ENCODE data around the gene STK32A. TPM values are rescaled to one million over a fixed set of nuclear protein-coding genes. Genes with fewer than 3 reads are reported as not detected.

STK32A gene
- total and polyA plus RNA-seq, 2 donors (not counting 1 experiment from before 2014, with no cell fraction given): not detected

- Histone ChIP-seq H3K9ac (ENCODE audit: low read length) (no peak overlapping the region), H3K79me2 (ENCODE audit: control insufficient read depth, insufficient read depth, low read length) (no peaks in the 10 kb centered on the region), H3K36me3 (replicated peaks in 1 of 2; ENCODE audit: control extremely low read depth in 1 of 2, control insufficient read depth in 1 of 2, extremely low read depth in 1 of 2, insufficient read depth in 2 of 2, low read length in 1 of 2) (no peaks in the 10 kb centered on the region), H3K27me3 (replicated peaks in 1 of 4; ENCODE audit: control extremely low read depth in 1 of 4, control insufficient read depth in 3 of 4, insufficient read depth in 4 of 4, low read length in 3 of 4) (no peaks in the 10 kb centered on the region), H4K20me1 (ENCODE audit: control insufficient read depth, insufficient read depth, low read length, poor library complexity, severe bottlenecking) (no peaks in the 10 kb centered on the region), H3K4me2 (replicated peaks; ENCODE audit: low read depth, low read length, poor library complexity, severe bottlenecking) (no peak overlapping the region), H3K27ac (ENCODE audit: low read length in 2 of 2) (no peak overlapping the region), H3K4me1 (ENCODE audit: control insufficient read depth in 2 of 2, insufficient read depth in 2 of 2, low read length in 2 of 2) (no peaks in the 10 kb centered on the region), H3K9me3 (ENCODE audit: control extremely low read depth in 1 of 3, control insufficient read depth in 2 of 3, insufficient read depth in 1 of 3, low read length in 2 of 3) (no peaks in the 10 kb centered on the region), H2AFZ (ENCODE audit: insufficient read depth, low read depth, low read length, poor library complexity, severe bottlenecking) (no peak overlapping the region), H3K4me3 (ENCODE audit: control extremely low read depth in 1 of 5, extremely low read depth in 1 of 5, insufficient read depth in 1 of 5, low read depth in 2 of 5, low read length in 4 of 5) (no peak overlapping the region)
- DNase-seq (no peak), ATAC-seq (ENCODE audit: low read depth) (no peak)
- intact Hi-C loops (cut with micrococcal nuclease): no loop called here
- Mint-ChIP-seq H3K9me3 (ENCODE audit: insufficient read depth) (no peaks in the 10 kb centered on the region), H3K4me3 (no peak overlapping the region), H3K4me1 (no peaks in the 10 kb centered on the region), H3K27me3 (peaks cover 3% of the 10 kb centered on the region), H3K27ac (no peak overlapping the region)
- 72% methylated on average over 2 of the region's 8 CpGs for WGBS (ENCODE audit: insufficient coverage)
- ChIA-PET CTCF (no interaction called here), POLR2A (no interaction called here)
- TF ChIP-seq CTCF (IDR thresholded peaks at IDR 0.05) (no peak), EZH2 (IDR thresholded peaks at IDR 0.05; ENCODE audit: borderline replicate concordance, insufficient read depth, low read depth, low read length, poor library complexity, severe bottlenecking) (no peak)
Measured at GRCh38 chr5:147407094-147407681, 172.4 kb downstream of the STK32A start.

GRCh38 chr5:147408980-147409379 lies 174.2 kb downstream of the STK32A start:
- Mint-ChIP-seq H3K4me1 (no peaks in the 10 kb centered on the region), H3K4me3 (no peak overlapping the region), H3K27ac (no peak overlapping the region), H3K9me3 (ENCODE audit: insufficient read depth) (no peaks in the 10 kb centered on the region), H3K27me3 (peaks cover 3% of the 10 kb centered on the region)
- ChIA-PET CTCF (no interaction called here), POLR2A (no interaction called here)
- no peaks in the 10 kb centered on the region for H4K20me1 ChIP-seq (ENCODE audit: control insufficient read depth, insufficient read depth, low read length, poor library complexity, severe bottlenecking)
- no CpG with 5 or more reads among the region's 2 CpGs for WGBS (ENCODE audit: insufficient coverage)
- no peaks in the 10 kb centered on the region for H3K4me1 ChIP-seq (ENCODE audit: control insufficient read depth in 2 of 2, insufficient read depth in 2 of 2, low read length in 2 of 2)
- H3K79me2 ChIP-seq (ENCODE audit: control insufficient read depth, insufficient read depth, low read length): no peaks in the 10 kb centered on the region
- DNase-seq: no peak
- intact Hi-C loops (cut with micrococcal nuclease): no loop called here
- H3K9ac ChIP-seq (ENCODE audit: low read length): no peak overlapping the region
- no peaks in the 10 kb centered on the region for H3K36me3 ChIP-seq (replicated peaks in 1 of 2; ENCODE audit: control extremely low read depth in 1 of 2, control insufficient read depth in 1 of 2, extremely low read depth in 1 of 2, insufficient read depth in 2 of 2, low read length in 1 of 2)
- TF ChIP-seq CTCF (IDR thresholded peaks at IDR 0.05): no peak
- TF ChIP-seq EZH2 (IDR thresholded peaks at IDR 0.05; ENCODE audit: borderline replicate concordance, insufficient read depth, low read depth, low read length, poor library complexity, severe bottlenecking): no peak
- H3K9me3 ChIP-seq (ENCODE audit: control extremely low read depth in 1 of 3, control insufficient read depth in 2 of 3, insufficient read depth in 1 of 3, low read length in 2 of 3): no peaks in the 10 kb centered on the region
- no peak overlapping the region for H3K4me2 ChIP-seq (replicated peaks; ENCODE audit: low read depth, low read length, poor library complexity, severe bottlenecking)
- no peak overlapping the region for H3K4me3 ChIP-seq (ENCODE audit: control extremely low read depth in 1 of 5, extremely low read depth in 1 of 5, insufficient read depth in 1 of 5, low read depth in 2 of 5, low read length in 4 of 5)
- H2AFZ ChIP-seq (ENCODE audit: insufficient read depth, low read depth, low read length, poor library complexity, severe bottlenecking): no peak overlapping the region
- no peak overlapping the region for H3K27ac ChIP-seq (ENCODE audit: low read length in 2 of 2)
- H3K27me3 ChIP-seq (replicated peaks in 1 of 4; ENCODE audit: control extremely low read depth in 1 of 4, control insufficient read depth in 3 of 4, insufficient read depth in 4 of 4, low read length in 3 of 4): no peaks in the 10 kb centered on the region
- ATAC-seq (ENCODE audit: low read depth): no peak
